ENCODE results near the gene KCNMB3.
"Not testable (repeated sequence)": the region's sequence is repeated elsewhere in the genome, so short reads cannot be mapped to it uniquely, and the experiment has no call there.

Gene KCNMB3

GRCh38 chr3:179264449-179264848, 13.5 kb upstream of the KCNMB3 start:
- DNase-seq (ENCODE audit: low read depth in 2 of 2) = no peak

DNA sequence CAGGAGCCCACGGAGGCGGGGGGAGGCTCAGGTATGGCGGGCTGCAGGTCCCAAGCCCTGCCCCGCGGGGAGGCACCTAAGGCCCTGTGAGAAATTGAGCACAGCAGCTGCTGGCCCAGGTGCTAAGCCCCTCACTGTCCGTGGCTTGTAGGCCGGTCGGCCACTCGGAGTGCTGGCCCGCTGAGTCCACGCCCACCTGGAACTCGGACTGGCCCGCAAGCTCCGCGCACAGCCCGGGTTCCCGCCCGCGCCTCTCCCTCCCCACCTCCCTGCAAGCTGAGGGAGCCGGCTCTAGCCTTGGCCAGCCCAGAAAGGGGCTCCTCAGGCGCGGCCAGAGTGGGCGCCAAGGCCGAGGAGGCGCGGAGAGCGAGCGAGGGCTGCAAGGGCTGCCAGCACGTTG, 12.2 kb upstream of the KCNMB3 start:
- no peak for DNase-seq (ENCODE audit: low read depth in 2 of 2)

GRCh38 chr3:179260949-179261765, 10.2 kb upstream of the KCNMB3 start:
- peak; percentile 45 to 60 for DNase-seq (ENCODE audit: low read depth in 2 of 2)

GRCh38 chr3:179259959-179260756, 9.2 kb upstream of the KCNMB3 start:
- peak in 1 of 2 donors; percentile 1 for DNase-seq (ENCODE audit: low read depth in 2 of 2)

- no peak for DNase-seq (ENCODE audit: low read depth in 2 of 2)
These were observed 7.9 kb upstream of the KCNMB3 start for GRCh38 chr3:179258820-179259219.

DNA sequence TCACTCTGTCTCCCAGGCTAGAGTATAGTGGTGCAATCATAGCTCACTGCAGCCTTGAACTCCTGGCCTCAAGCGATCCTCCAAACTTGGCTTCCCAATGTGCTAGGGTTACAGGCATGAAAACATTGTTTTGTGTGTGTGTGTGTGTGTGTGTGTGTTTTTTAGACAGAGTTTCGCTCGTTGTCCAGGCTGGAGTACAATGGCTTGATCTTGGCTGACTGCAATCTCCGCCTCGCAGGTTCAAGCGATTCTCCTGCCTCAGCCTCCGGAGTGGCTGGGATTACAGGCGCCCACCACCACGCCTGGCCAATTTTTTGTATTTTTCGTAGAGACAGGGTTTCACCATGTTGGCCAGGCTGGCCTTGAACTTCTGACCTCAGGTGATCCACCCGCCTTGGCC, 6.8 kb upstream of the KCNMB3 start:
- not testable (repeated sequence) for DNase-seq (ENCODE audit: low read depth in 2 of 2)

DNA sequence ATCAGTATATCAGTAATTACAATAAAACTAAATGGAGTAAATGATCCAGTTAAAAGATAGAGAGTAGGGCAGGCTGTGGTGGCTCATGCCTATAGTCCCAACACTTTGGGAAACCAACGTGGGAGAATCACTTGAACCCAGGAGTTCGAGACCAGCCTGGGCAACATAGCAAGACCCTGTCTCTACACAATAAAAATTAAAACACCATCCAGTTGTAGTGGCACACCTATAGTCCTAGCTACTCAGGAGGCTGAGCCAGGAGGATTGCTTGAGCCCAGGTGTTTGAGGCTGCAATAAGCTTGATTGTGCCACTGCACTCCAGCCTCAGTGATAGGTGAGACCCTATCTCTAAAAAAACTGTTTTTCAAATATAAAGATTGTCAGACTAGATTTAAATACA, 5.9 kb upstream of the KCNMB3 start:
- no peak for DNase-seq (ENCODE audit: low read depth in 2 of 2)

GRCh38 chr3:179247289-179248015, 3.5 kb downstream of the KCNMB3 start:
- no peak for DNase-seq (ENCODE audit: low read depth in 2 of 2)

GRCh38 chr3:179244878-179245277, 6.0 kb downstream of the KCNMB3 start:
- no peak for DNase-seq (ENCODE audit: low read depth in 2 of 2)

- DNase-seq (ENCODE audit: low read depth in 2 of 2) = not testable (repeated sequence)
These were observed 8.1 kb downstream of the KCNMB3 start for GRCh38 chr3:179242859-179243258.

GRCh38 chr3:179240299-179240698, 10.6 kb downstream of the KCNMB3 start:
- DNase-seq (ENCODE audit: low read depth in 2 of 2) = not testable (repeated sequence)

GRCh38 chr3:179236669-179237301, 14.1 kb downstream of the KCNMB3 start:
- no peak for DNase-seq (ENCODE audit: low read depth in 2 of 2)

- DNase-seq (ENCODE audit: low read depth in 2 of 2) = no peak
These were observed 16.7 kb downstream of the KCNMB3 start for GRCh38 chr3:179234199-179234598.

GRCh38 chr3:179233043-179233442, 17.9 kb downstream of the KCNMB3 start:
- no peak for DNase-seq (ENCODE audit: low read depth in 2 of 2)

GRCh38 chr3:179229177-179229576, 21.7 kb downstream of the KCNMB3 start:
- no peak for DNase-seq (ENCODE audit: low read depth in 2 of 2)

DNA sequence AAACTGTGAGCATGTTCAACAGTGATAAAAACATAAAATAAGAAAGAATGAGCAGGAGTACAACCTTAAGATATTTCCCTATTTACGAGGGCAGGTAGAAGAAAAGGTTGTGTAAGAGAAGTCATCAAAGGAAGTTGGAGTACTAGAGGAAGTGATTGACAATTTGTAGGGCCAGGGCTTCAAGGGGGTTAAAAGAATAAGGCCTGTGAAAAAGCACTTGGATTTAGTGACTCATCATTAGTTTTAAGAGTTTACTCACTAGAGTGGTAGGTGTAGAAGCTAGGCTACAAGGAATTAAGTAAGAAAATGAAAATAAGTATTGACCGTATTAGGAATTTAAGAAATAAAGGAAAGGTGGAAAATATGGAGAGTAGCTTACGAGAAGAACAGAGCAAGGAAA, 23.6 kb downstream of the KCNMB3 start:
- no peak for DNase-seq (ENCODE audit: low read depth in 2 of 2)

DNA sequence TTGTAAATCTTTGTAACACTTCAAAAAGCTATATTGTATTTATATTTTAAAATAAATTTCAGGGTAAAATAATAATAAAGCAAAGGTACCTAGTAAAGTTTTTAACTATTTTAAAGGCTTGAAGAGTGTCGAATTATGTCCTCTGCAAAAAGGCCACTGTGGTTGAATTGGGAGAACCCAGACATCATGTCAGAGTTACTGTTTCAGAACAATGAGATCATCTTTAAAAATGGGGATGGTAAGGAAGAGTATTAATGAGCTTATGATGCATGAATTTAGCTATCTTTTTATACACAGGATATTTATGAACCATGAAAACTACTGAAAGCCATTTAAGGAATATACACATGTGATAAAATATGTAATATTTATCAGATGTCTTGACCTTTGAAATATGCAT, 26.3 kb downstream of the KCNMB3 start:
- no peak for DNase-seq (ENCODE audit: low read depth in 2 of 2)

- no peak for DNase-seq (ENCODE audit: low read depth in 2 of 2)
These were observed 27.4 kb downstream of the KCNMB3 start for GRCh38 chr3:179223548-179223947.

GRCh38 chr3:179218213-179218612, 32.7 kb downstream of the KCNMB3 start:
- DNase-seq (ENCODE audit: low read depth in 2 of 2) = not testable (repeated sequence)

DNA sequence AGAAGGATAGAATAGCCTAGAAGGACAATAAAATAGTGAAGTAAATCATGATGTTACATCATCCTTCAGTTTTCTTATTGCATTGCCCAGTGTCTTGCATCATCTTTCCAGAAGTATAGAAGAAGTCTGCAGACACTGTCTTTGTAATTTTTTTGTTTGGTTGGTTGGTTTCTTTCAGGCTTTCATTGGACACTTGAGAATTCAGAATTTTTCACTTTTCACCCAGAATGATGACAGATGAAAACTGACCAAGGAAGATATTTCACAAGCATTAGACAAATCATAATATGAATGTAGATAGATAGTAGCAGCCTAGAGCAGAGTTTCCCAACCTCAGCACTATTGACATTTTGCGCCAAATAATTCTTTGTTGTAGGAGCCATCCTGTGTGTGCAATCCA, 35.4 kb downstream of the KCNMB3 start:
- not testable (repeated sequence) for DNase-seq (ENCODE audit: low read depth in 2 of 2)

DNA sequence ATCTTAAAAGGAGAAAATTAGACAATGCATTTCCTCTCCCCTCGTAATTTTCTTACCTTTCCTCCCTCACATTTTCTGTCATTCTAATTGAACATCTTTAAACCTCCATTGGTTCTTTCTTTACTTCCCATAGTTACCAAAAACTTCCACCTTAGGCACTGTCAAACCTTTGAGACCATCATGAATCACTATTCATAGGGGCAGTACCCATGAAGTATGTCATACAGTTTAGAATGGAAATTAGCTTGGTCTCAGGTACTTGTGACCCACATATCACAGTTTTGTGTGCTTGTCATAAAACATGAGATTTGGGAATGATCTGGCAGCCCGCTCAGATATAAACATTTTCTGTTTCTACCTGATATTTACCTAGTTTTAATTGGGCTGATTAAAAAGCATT, 50.1 kb downstream of the KCNMB3 start:
- no peak for DNase-seq (ENCODE audit: low read depth in 2 of 2)

GRCh38 chr3:179196700-179197099, 54.2 kb downstream of the KCNMB3 start:
- no peak for DNase-seq (ENCODE audit: low read depth in 2 of 2)

Measured in stimulated activated CD8-positive, alpha-beta memory T cell treated with anti-CD3 and anti-CD28 coated beads, Interleukin-2, amount 100 ng/mL, for 48 hours (primary cell).